A549 treated with AZD2906 at 1 μM for 4 hours (cell line): ENCODE measurements around the gene MAP10. TPM values are rescaled to one million over a fixed set of nuclear protein-coding genes. Genes with fewer than 3 reads are reported as not detected.

Experiments
- total RNA-seq: library from RNA; stranded (reverse); fragments of 200-300 nt; extraction: Qiagen RNA extraction; gene quantifications from 5 replicates; pipeline ENCODE4 v1.2.3, GENCODE V29; 2022

The MAP10 gene
- 0.68 to 0.97 TPM (median 0.84 TPM) in 5 replicates for total RNA-seq

GRCh38 chr1:232805269-232806185 lies at the start of gene MAP10:
Gene MAP10, plus strand, starts transcription at chr1:232805416. Its CDS starts 34 bp downstream, at chr1:232805450.

Other genes starting within 250 kb of the MAP10 start
- gene SIPA1L2, start 175.3 kb upstream of the MAP10 start, total RNA-seq: 6.4 to 7.4 TPM (median 6.7 TPM) in 5 replicates
- gene NTPCR, start 145.2 kb downstream of the MAP10 start, total RNA-seq: 77.1 to 86.3 TPM (median 83.4 TPM) in 5 replicates